Endothelial cell of umbilical vein (primary cell): ENCODE data around the gene SPTB. TPM values are rescaled to one million over a fixed set of nuclear protein-coding genes. Genes with fewer than 3 reads are reported as not detected.

Experiments used
- BruUV-seq: library from RNA; stranded (reverse); fragments of 400-500 nt; replicated peaks from 2 replicates; lab custom pipeline; 2021; lab: Mats Ljungman, UMichigan
- CTCF ChIA-PET: fragments of 300-600, 350-600 bp; sonication (Branson Sonifier 250); formaldehyde crosslinking; loops from one replicate; lab custom pipeline; 2021; ENCODE audit warnings: antibody characterized with exemption, inconsistent platforms; lab: Charles Lee
- POLR2A ChIA-PET: fragments of 300-600, 350-600 bp; sonication (Branson Sonifier 250); formaldehyde crosslinking; loops from one replicate; lab custom pipeline; 2021; ENCODE audit warnings: antibody characterized with exemption, inconsistent platforms; lab: Charles Lee
- DNase-seq: peaks from one replicate; pipeline ENCODE4 v3.0.0-alpha.2; 2011; ENCODE audit warnings: low read depth, low spot score
- FAIRE-seq: peaks from 2 replicates; lab custom pipeline; 2011; peaks lifted over from hg19 to GRCh38; lab: Jason Lieb, UNC
- H2AFZ ChIP-seq: 2 replicates; pipeline ENCODE4 v1.6.0; 2012; ENCODE audit warnings: low read depth, low read length, control low read depth, inconsistent platforms
- H3K27ac ChIP-seq: 2 replicates; pipeline ENCODE4 v1.5.1; 2011; ENCODE audit warnings: low read depth, mild to moderate bottlenecking, control low read depth, low read length, moderate library complexity; ENCODE audit not compliant: insufficient read depth
- H3K27me3 ChIP-seq, 2 experiments: 2 replicates each; pipeline versions ENCODE4 v1.6.0 to v1.6.1; 2011; ENCODE audit warnings: low read length in 2 of 2, mixed read lengths in 1 of 2; ENCODE audit not compliant: control insufficient read depth in 2 of 2, insufficient read depth in 2 of 2
- H3K36me3 ChIP-seq, 2 experiments: 2 replicates in 1 of 2; 3 replicates in 1 of 2; pipeline ENCODE4 v1.5.1; 2011; ENCODE audit warnings: low read length in 2 of 2, mild to moderate bottlenecking in 1 of 2, moderate library complexity in 1 of 2; ENCODE audit not compliant: control insufficient read depth in 2 of 2, insufficient read depth in 2 of 2; ENCODE audit errors: extremely low read depth in 1 of 2
- H3K4me1 ChIP-seq: 3 replicates; pipeline ENCODE4 v1.5.1; 2011; ENCODE audit warnings: mild to moderate bottlenecking, low read length; ENCODE audit not compliant: control insufficient read depth, insufficient read depth; ENCODE audit errors: extremely low read depth
- H3K4me2 ChIP-seq: 2 replicates; pipeline ENCODE4 v1.6.1; 2011; ENCODE audit warnings: low read length, control low read depth, mixed read lengths; ENCODE audit not compliant: insufficient read depth
- H3K4me3 ChIP-seq, 3 experiments: fragments of 200-600 bp in 1 of 3; sonication (generic), shearing (Covaris generic) in 1 of 3; replicated peaks in 1 of 3; 2 replicates each; pipeline ENCODE4 v1.5.1; 2011 to 2016; ENCODE audit warnings: control low read depth in 3 of 3, low read length in 3 of 3, mild to moderate bottlenecking in 2 of 3, inconsistent platforms in 1 of 3, low read depth in 1 of 3, moderate library complexity in 1 of 3; ENCODE audit not compliant: insufficient read depth in 1 of 3
- H3K79me2 ChIP-seq: 2 replicates; pipeline ENCODE4 v1.6.0; 2012; ENCODE audit warnings: low read length, inconsistent platforms; ENCODE audit not compliant: control insufficient read depth, insufficient read depth
- H3K9ac ChIP-seq: replicated peaks from 2 replicates; pipeline ENCODE3; 2011; ENCODE audit warnings: low read length, control low read depth; ENCODE audit not compliant: insufficient read depth; ENCODE audit errors: extremely low read depth
- H3K9me1 ChIP-seq: replicated peaks from 3 replicates; pipeline ENCODE4 v1.6.0; 2011; ENCODE audit warnings: mild to moderate bottlenecking, low read length; ENCODE audit not compliant: control insufficient read depth, insufficient read depth; ENCODE audit errors: extremely low read depth
- H3K9me3 ChIP-seq: replicated peaks from 2 replicates; pipeline ENCODE4 v1.5.1; 2012; ENCODE audit warnings: low read length, inconsistent platforms; ENCODE audit not compliant: control insufficient read depth, insufficient read depth
- H4K20me1 ChIP-seq: replicated peaks from 2 replicates; pipeline ENCODE3; 2011; ENCODE audit warnings: mild to moderate bottlenecking, low read length; ENCODE audit not compliant: control insufficient read depth, insufficient read depth; ENCODE audit errors: extremely low read depth
- EZH2 ChIP-seq: IDR thresholded peaks from 2 replicates; pipeline ENCODE4 v1.6.1; 2012; ENCODE audit warnings: borderline replicate concordance, low read depth, mild to moderate bottlenecking, moderate library complexity, low read length, inconsistent platforms; ENCODE audit not compliant: severe bottlenecking
- FOS ChIP-seq: IDR thresholded peaks from 2 replicates; pipeline ENCODE4 v1.6.1; 2011; ENCODE audit warnings: mild to moderate bottlenecking, low read length, moderate library complexity, borderline replicate concordance; ENCODE audit not compliant: insufficient read depth
- GATA2 ChIP-seq: IDR thresholded peaks from 2 replicates; pipeline ENCODE4 v1.7.0; 2011; ENCODE audit warnings: low read depth, mild to moderate bottlenecking, moderate library complexity, mixed read lengths, low read length; ENCODE audit not compliant: insufficient read length, insufficient read depth
- JUN ChIP-seq: IDR thresholded peaks from 2 replicates; pipeline ENCODE4 v1.6.1; 2011; ENCODE audit warnings: borderline replicate concordance, low read depth; ENCODE audit not compliant: insufficient read length, insufficient read depth
- MYC ChIP-seq: IDR thresholded peaks from one replicate; pipeline ENCODE4 v1.6.1; 2011; ENCODE audit warnings: mild to moderate bottlenecking, low read depth, low read length
- POLR2A ChIP-seq: IDR thresholded peaks from 2 replicates; pipeline ENCODE4 v1.6.1; 2012; ENCODE audit warnings: low read depth, mild to moderate bottlenecking, control low read depth, low read length
- POLR2AphosphoS5 ChIP-seq: IDR thresholded peaks from 2 replicates; pipeline ENCODE4 v1.6.1; 2012; ENCODE audit warnings: low read depth, mild to moderate bottlenecking, control low read depth, low read length, moderate library complexity; ENCODE audit not compliant: insufficient read depth
- dilution Hi-C: fragments of 300-500 bp; cut with MboI; formaldehyde crosslinking; loops from one replicate; pipeline ENCODE4 v1.15.0; 2019; ENCODE audit warnings: low sequenced_read_pairs; ENCODE audit not compliant: extremely low pct_ligation_motif_present
- intact Hi-C: fragments of 100-400 bp; cut with micrococcal nuclease; formaldehyde crosslinking; loops from one replicate; pipeline ENCODE4 v1.10.0; 2022
- polyA plus RNA-seq, 4 experiments: library from polyadenylated mRNA; depleted of rRNA in 3 of 4; stranded (reverse) in 3 of 4; unstranded in 1 of 4; fragments of >200 nt; gene quantifications; 2 replicates each; pipeline versions ENCODE4 v1.2.1 to v1.2.3, GENCODE V29; 2011 to 2012; ENCODE audit warnings: missing spikeins in 1 of 4
- total RNA-seq: library from RNA; stranded (reverse); gene quantifications from 2 replicates; pipeline ENCODE4 v1.2.3, GENCODE V29; 2021
- TF ChIP-seq, protein P1 (sequence below): IDR thresholded peaks from 2 replicates; pipeline ENCODE4 v1.6.1; 2011; ENCODE audit not compliant: insufficient read depth, insufficient read length
- TF ChIP-seq, protein P2 (sequence below), 2 donors: IDR thresholded peaks; 1 replicate in 1 of 2; 2 replicates in 1 of 2; pipeline ENCODE4 v1.5.1; 2011; ENCODE audit warnings: low read length in 2 of 2, mild to moderate bottlenecking in 2 of 2, moderate library complexity in 2 of 2, control low read depth in 1 of 2, inconsistent platforms in 1 of 2, low read depth in 1 of 2; ENCODE audit not compliant: insufficient read depth in 1 of 2; ENCODE audit errors: extremely low read depth in 1 of 2

The SPTB gene
- total and polyA plus RNA-seq, 2 donors (not counting 3 experiments of a cell fraction or from before 2014, with no cell fraction given) = 0.03 to 0.07 TPM

GRCh38 chr14:64717870-64718269 lies 161.8 kb downstream of the SPTB start:
- no peak for TF ChIP-seq FOS
- TF ChIP-seq, protein P1, sequence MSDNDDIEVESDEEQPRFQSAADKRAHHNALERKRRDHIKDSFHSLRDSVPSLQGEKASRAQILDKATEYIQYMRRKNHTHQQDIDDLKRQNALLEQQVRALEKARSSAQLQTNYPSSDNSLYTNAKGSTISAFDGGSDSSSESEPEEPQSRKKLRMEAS = no peak
- TF ChIP-seq JUN = no peak
- Histone ChIP-seq H3K9me3 (no peaks in the 10 kb centered on the region), H3K9ac (no peak overlapping the region), H3K27ac (no peak overlapping the region), H3K79me2 (peaks cover 5% of the 10 kb centered on the region), H3K9me1 (no peaks in the 10 kb centered on the region), H3K36me3 (no peaks in the 10 kb centered on the region), H3K4me2 (no peak overlapping the region), H3K4me3 (no peak overlapping the region), H2AFZ (no peak overlapping the region), H4K20me1 (no peaks in the 10 kb centered on the region), H3K27me3 (no peaks in the 10 kb centered on the region), H3K4me1 (peaks cover 16% of the 10 kb centered on the region)
- ChIA-PET POLR2A (no interaction called here), CTCF (interaction anchor here (1.1 to 1.2 kb wide), 2 partner anchors 44 to 46 kb away, joined by 3 read pairs; no protein-coding TSS in a partner anchor)
- BruUV-seq = no TSS peak
- FAIRE-seq (no peak), DNase-seq (no peak)
- intact Hi-C loops (no loop called here), dilution Hi-C loops (no loop called here)

DNA sequence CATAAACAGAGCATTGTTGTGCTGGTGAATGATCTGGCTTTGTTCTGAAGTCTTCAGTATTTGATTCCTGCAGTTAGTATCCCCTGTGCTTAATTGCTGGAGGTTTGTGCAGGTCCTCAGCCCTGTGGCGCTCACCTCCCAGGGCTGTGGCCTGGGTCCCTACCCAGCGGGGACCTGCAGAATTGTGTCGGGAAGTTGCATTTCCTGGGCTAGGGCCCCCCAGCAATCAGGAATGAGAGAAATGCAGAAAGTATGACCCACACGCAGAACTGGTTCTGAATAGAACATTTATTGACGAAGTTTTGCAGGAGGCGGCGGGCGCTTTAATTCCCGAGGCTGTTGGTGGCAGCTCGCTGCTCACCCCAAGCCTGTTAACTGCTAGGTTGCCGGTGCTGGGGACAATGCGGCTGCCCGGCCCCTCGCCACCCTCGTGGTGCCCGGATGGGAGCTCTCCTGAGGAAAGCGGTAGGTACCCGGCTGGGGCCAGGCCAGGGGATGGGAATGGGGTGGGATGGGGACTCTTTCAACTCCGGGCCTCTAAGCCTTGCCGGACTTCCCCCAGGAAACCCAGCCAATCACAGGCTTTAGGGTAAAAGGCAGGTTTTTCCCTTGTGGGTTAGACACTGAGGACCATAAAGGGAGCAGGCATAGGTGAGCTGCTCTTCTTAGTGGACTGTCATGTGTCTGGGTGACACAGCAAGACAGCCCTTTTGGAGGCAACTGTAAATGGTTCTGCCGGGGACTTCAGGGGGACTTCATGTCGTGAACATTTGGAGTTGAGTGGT lies 163.9 kb downstream of the SPTB start:
- TF ChIP-seq EZH2 (no peak), POLR2AphosphoS5 (no peak), FOS (no peak), JUN (no peak), GATA2 (no peak), MYC (no peak), POLR2A (no peak)
- TF ChIP-seq, protein P1 = no peak
- TF ChIP-seq, protein P2, sequence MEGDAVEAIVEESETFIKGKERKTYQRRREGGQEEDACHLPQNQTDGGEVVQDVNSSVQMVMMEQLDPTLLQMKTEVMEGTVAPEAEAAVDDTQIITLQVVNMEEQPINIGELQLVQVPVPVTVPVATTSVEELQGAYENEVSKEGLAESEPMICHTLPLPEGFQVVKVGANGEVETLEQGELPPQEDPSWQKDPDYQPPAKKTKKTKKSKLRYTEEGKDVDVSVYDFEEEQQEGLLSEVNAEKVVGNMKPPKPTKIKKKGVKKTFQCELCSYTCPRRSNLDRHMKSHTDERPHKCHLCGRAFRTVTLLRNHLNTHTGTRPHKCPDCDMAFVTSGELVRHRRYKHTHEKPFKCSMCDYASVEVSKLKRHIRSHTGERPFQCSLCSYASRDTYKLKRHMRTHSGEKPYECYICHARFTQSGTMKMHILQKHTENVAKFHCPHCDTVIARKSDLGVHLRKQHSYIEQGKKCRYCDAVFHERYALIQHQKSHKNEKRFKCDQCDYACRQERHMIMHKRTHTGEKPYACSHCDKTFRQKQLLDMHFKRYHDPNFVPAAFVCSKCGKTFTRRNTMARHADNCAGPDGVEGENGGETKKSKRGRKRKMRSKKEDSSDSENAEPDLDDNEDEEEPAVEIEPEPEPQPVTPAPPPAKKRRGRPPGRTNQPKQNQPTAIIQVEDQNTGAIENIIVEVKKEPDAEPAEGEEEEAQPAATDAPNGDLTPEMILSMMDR (IDR thresholded peaks at IDR 0.05; ENCODE audit: extremely low read depth in 1 of 2, insufficient read depth in 1 of 2, low read depth in 1 of 2, low read length in 2 of 2) = no peak
- Histone ChIP-seq H4K20me1 (no peaks in the 10 kb centered on the region), H3K36me3 (no peaks in the 10 kb centered on the region), H2AFZ (no peak overlapping the region), H3K4me2 (no peak overlapping the region), H3K4me3 (no peak overlapping the region), H3K79me2 (peaks cover 5% of the 10 kb centered on the region), H3K9ac (no peak overlapping the region), H3K9me1 (no peaks in the 10 kb centered on the region), H3K27me3 (no peaks in the 10 kb centered on the region), H3K9me3 (no peaks in the 10 kb centered on the region), H3K27ac (no peak overlapping the region), H3K4me1 (peaks cover 12% of the 10 kb centered on the region)
- intact Hi-C loops (no loop called here), dilution Hi-C loops (no loop called here)
- FAIRE-seq (no peak), DNase-seq (no peak)
- no TSS peak for BruUV-seq
- CTCF ChIA-PET = interaction anchor here (1.4 kb wide), 1 partner anchor 9 kb away, joined by 3 read pairs; no protein-coding TSS in a partner anchor
- POLR2A ChIA-PET = no interaction called here
